Esophagus muscularis mucosa (tissue), 4 donors: ENCODE data around the gene RPL4.

Source experiments
- CTCF ChIP-seq, 3 experiments: fragments of 200-600 bp in 2 of 3; fragments of 450-650 bp in 1 of 3; sonication (generic) in 2 of 3; IDR thresholded peaks; one replicate each; pipeline ENCODE4 v1.5.1; 2017 to 2019; ENCODE audit warnings: antibody characterized with exemption in 3 of 3, mild to moderate bottlenecking in 2 of 3, moderate library complexity in 1 of 3
- EP300 ChIP-seq: sonication (generic); formaldehyde crosslinking; IDR thresholded peaks from one replicate; pipeline ENCODE4 v1.6.1; 2017; ENCODE audit warnings: antibody characterized with exemption
- POLR2A ChIP-seq: fragments of 450-650 bp; IDR thresholded peaks from one replicate; pipeline ENCODE4 v1.6.1; 2017; ENCODE audit warnings: antibody characterized with exemption, moderate library complexity, mild to moderate bottlenecking, low read depth
- POLR2AphosphoS5 ChIP-seq, 2 donors: sonication (generic); formaldehyde crosslinking; IDR thresholded peaks; one replicate each; pipeline ENCODE4 v1.6.1; 2017; ENCODE audit warnings: antibody characterized with exemption in 2 of 2

- TF ChIP-seq CTCF (IDR thresholded peaks at IDR 0.05) (no peak), POLR2AphosphoS5 (IDR thresholded peaks at IDR 0.05) (no peak), POLR2A (no peak), EP300 (no peak)
These were observed 23.4 kb downstream of the RPL4 start for GRCh38 chr15:66481107-66481856.
